Smooth muscle cell (in vitro differentiated cells): ENCODE measurements around the gene BICC1. TPM values are rescaled to one million over a fixed set of nuclear protein-coding genes. Genes with fewer than 3 reads are reported as not detected.

Experiments
- DNase-seq: peaks from one replicate; lab custom pipeline; 2025; ENCODE audit not compliant: unreplicated experiment; lab: John Stamatoyannopoulos, UW
- H2AFZ ChIP-seq: fragments of 200-600 bp; sonication (generic); 2 replicates; pipeline ENCODE4 v1.6.0; 2016; ENCODE audit warnings: antibody characterized with exemption, low read depth, mild to moderate bottlenecking
- H3F3A ChIP-seq: fragments of 200-600 bp; sonication (generic); 2 replicates; pipeline ENCODE4 v1.6.0; 2017; ENCODE audit warnings: antibody characterized with exemption, low read depth
- H3K27ac ChIP-seq: fragments of 200-600 bp; sonication (generic); 2 replicates; pipeline ENCODE4 v1.5.1; 2016; ENCODE audit warnings: low read depth, mild to moderate bottlenecking
- H3K27me3 ChIP-seq: fragments of 200-600 bp; sonication (generic); 2 replicates; pipeline ENCODE4 v1.6.1; 2016; ENCODE audit warnings: low read depth, mild to moderate bottlenecking
- H3K36me3 ChIP-seq: fragments of 200-600 bp; sonication (generic); 2 replicates; pipeline ENCODE4 v1.5.1; 2016; ENCODE audit warnings: low read depth
- H3K4me1 ChIP-seq: fragments of 200-600 bp; sonication (generic); 2 replicates; pipeline ENCODE4 v1.5.1; 2016; ENCODE audit warnings: low read depth
- H3K4me2 ChIP-seq: fragments of 200-600 bp; sonication (generic); 2 replicates; pipeline ENCODE4 v1.6.0; 2016; ENCODE audit warnings: mild to moderate bottlenecking
- H3K4me3 ChIP-seq: fragments of 200-600 bp; sonication (generic); 2 replicates; pipeline ENCODE4 v1.5.1; 2016; ENCODE audit warnings: mild to moderate bottlenecking
- H3K79me2 ChIP-seq: fragments of 200-600 bp; sonication (generic); 2 replicates; pipeline ENCODE4 v1.6.0; 2016; ENCODE audit warnings: low read depth, mild to moderate bottlenecking
- H3K9ac ChIP-seq: fragments of 200-600 bp; sonication (generic); 2 replicates; pipeline ENCODE4 v1.6.0; 2016; ENCODE audit warnings: low read depth
- H3K9me3 ChIP-seq: fragments of 200-600 bp; sonication (generic); replicated peaks from 2 replicates; pipeline ENCODE4 v1.5.1; 2016; ENCODE audit warnings: low read depth
- H4K20me1 ChIP-seq: fragments of 200-600 bp; sonication (generic); 2 replicates; pipeline ENCODE4 v1.6.0; 2016; ENCODE audit warnings: low read depth
- WGBS: methylation state at CpG from one replicate; pipeline ENCODE4 v1.1.7; 2016; ENCODE audit warnings: low lambda C conversion rate; 5-methylcytosine and 5-hydroxymethylcytosine counted together
- polyA plus RNA-seq: library from polyadenylated mRNA; unstranded; fragments of >200 nt; fragmentation: Nextera tagmentation; extraction: Ambion mirVana; gene quantifications from 2 replicates; pipeline ENCODE4 v1.2.1, GENCODE V29; 2016
- total RNA-seq: library from RNA; depleted of rRNA; stranded (reverse); fragments of >200 nt; gene quantifications from 2 replicates; pipeline ENCODE4 v1.2.3, GENCODE V29; 2014
- TF ChIP-seq, protein P1 (sequence below): fragments of 200-600 bp; sonication (generic); IDR thresholded peaks from 2 replicates; pipeline ENCODE4 v1.5.1; 2017; ENCODE audit warnings: borderline replicate concordance, mild to moderate bottlenecking, antibody characterized with exemption; ENCODE audit not compliant: insufficient read depth, poor library complexity, severe bottlenecking

BICC1 gene
- total and polyA plus RNA-seq, 2 experiments from 2014 or later, result 7.9 to 23.0 TPM

- H3K36me3 ChIP-seq, result no peaks in the 10 kb centered on the region
- no peak overlapping the region for H3K27ac ChIP-seq
- TF ChIP-seq, protein P1, sequence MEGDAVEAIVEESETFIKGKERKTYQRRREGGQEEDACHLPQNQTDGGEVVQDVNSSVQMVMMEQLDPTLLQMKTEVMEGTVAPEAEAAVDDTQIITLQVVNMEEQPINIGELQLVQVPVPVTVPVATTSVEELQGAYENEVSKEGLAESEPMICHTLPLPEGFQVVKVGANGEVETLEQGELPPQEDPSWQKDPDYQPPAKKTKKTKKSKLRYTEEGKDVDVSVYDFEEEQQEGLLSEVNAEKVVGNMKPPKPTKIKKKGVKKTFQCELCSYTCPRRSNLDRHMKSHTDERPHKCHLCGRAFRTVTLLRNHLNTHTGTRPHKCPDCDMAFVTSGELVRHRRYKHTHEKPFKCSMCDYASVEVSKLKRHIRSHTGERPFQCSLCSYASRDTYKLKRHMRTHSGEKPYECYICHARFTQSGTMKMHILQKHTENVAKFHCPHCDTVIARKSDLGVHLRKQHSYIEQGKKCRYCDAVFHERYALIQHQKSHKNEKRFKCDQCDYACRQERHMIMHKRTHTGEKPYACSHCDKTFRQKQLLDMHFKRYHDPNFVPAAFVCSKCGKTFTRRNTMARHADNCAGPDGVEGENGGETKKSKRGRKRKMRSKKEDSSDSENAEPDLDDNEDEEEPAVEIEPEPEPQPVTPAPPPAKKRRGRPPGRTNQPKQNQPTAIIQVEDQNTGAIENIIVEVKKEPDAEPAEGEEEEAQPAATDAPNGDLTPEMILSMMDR, result no peak
- no peak overlapping the region for H2AFZ ChIP-seq
- H3F3A ChIP-seq, result no peaks in the 10 kb centered on the region
- no peak overlapping the region for H3K4me2 ChIP-seq
- peaks cover 6% of the 10 kb centered on the region for H3K79me2 ChIP-seq
- H3K9me3 ChIP-seq, result no peaks in the 10 kb centered on the region
- WGBS, result 82% methylated on average over 2 of the region's 2 CpGs
- no peak overlapping the region for H3K9ac ChIP-seq
- no peak overlapping the region for H3K4me3 ChIP-seq
- no peaks in the 10 kb centered on the region for H4K20me1 ChIP-seq
- H3K27me3 ChIP-seq, result no peaks in the 10 kb centered on the region
- no peak for DNase-seq
- H3K4me1 ChIP-seq, result no peaks in the 10 kb centered on the region
Measured at GRCh38 chr10:58674251-58674650, 161.6 kb downstream of the BICC1 start.

DNA sequence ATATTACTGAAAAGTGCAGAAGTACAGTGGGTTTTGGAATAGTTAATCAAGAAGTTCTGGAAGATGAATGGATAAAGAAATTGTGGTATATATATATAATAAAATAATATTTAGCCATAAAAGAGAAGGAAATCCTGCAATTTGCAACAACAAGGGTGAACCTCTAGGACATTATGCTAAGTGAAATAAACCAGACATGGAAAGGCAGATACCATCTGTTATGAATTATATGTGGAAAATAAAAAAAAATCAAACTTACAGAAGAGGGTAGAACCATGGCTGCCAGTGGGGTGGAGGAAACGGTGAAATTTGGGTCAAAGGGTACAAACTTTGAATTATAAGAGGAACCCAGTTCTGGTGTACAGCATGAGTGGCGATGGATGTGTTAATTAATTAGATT, 162.6 kb downstream of the BICC1 start:
- H3K79me2 ChIP-seq, result peaks cover 6% of the 10 kb centered on the region
- no peak overlapping the region for H3K4me2 ChIP-seq
- no peak overlapping the region for H3K27ac ChIP-seq
- H3K4me1 ChIP-seq, result no peaks in the 10 kb centered on the region
- H3K36me3 ChIP-seq, result no peaks in the 10 kb centered on the region
- H3K4me3 ChIP-seq, result no peak overlapping the region
- no peaks in the 10 kb centered on the region for H4K20me1 ChIP-seq
- TF ChIP-seq, protein P1, result no peak
- no peak overlapping the region for H2AFZ ChIP-seq
- H3K9me3 ChIP-seq, result no peaks in the 10 kb centered on the region
- H3K27me3 ChIP-seq, result no peaks in the 10 kb centered on the region
- H3K9ac ChIP-seq, result no peak overlapping the region
- DNase-seq, result no peak
- 94% methylated on average over 2 of the region's 2 CpGs for WGBS
- no peaks in the 10 kb centered on the region for H3F3A ChIP-seq

DNA sequence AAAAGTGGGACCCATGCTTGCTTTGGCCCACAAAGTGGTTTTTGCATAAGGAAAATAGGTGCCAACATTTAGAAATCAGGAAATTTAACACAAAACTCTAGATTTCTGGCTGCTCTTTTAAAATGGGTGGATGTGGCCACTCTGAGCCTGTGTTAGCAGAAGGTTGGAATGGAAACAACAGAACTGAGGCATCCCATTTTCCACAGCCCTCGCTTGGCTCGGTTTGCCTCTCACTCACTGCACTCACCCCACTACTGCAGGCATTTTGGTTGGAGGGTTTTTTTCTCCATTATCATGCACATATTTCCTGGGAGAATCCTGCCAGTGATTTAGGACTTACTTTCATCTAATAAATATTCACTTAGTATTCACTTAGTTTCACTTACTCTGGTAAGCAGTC, 178.9 kb downstream of the BICC1 start:
- Histone ChIP-seq H3K4me3 (no peak overlapping the region), H3K27ac (no peak overlapping the region), H3K9ac (no peak overlapping the region), H3F3A (no peaks in the 10 kb centered on the region), H3K4me1 (no peaks in the 10 kb centered on the region), H3K9me3 (peaks cover 4% of the 10 kb centered on the region), H3K4me2 (no peak overlapping the region), H3K36me3 (no peaks in the 10 kb centered on the region), H2AFZ (no peak overlapping the region), H4K20me1 (peaks cover 2% of the 10 kb centered on the region), H3K79me2 (peaks cover 14% of the 10 kb centered on the region), H3K27me3 (no peaks in the 10 kb centered on the region)
- no peak for DNase-seq
- WGBS, result 91% methylated on average over 2 of the region's 2 CpGs
- TF ChIP-seq, protein P1, result no peak

GRCh38 chr10:58693919-58694318, 181.2 kb downstream of the BICC1 start:
- Histone ChIP-seq H3K27me3 (no peaks in the 10 kb centered on the region), H3K79me2 (peaks cover 19% of the 10 kb centered on the region), H3K9ac (no peak overlapping the region), H3F3A (no peaks in the 10 kb centered on the region), H3K27ac (no peak overlapping the region), H3K36me3 (no peaks in the 10 kb centered on the region), H3K4me1 (no peaks in the 10 kb centered on the region), H3K4me2 (no peak overlapping the region), H2AFZ (no peak overlapping the region), H3K9me3 (peaks cover 4% of the 10 kb centered on the region), H4K20me1 (peaks cover 19% of the 10 kb centered on the region), H3K4me3 (no peak overlapping the region)
- WGBS, result 80% methylated on average over 2 of the region's 2 CpGs
- DNase-seq, result no peak
- TF ChIP-seq, protein P1, result no peak
